ENCODE data around the gene MAT1A. TPM values are rescaled to one million over a fixed set of nuclear protein-coding genes. Genes with fewer than 3 reads are reported as not detected.

Gene MAT1A
- total RNA-seq, 1 experiment from 2014 or later = 1.6 TPM

- Histone ChIP-seq H3K27ac (ENCODE audit: low read depth, low read length) (no peak overlapping the region), H4K20me1 (ENCODE audit: insufficient read depth) (no peaks in the 10 kb centered on the region), H3K79me2 (ENCODE audit: insufficient read depth, low read length) (no peaks in the 10 kb centered on the region), H3K36me3 (ENCODE audit: control insufficient read depth in 1 of 2, insufficient read depth in 2 of 2, low read length in 2 of 2) (no peaks in the 10 kb centered on the region), H3K4me1 (ENCODE audit: control insufficient read depth in 1 of 2, insufficient read depth in 2 of 2, low read length in 2 of 2) (no peaks in the 10 kb centered on the region), H3K9me2 (ENCODE audit: insufficient read depth) (no peaks in the 10 kb centered on the region), H3K9ac (ENCODE audit: low read length) (no peak overlapping the region), H2AFZ (ENCODE audit: low read depth, low read length, poor library complexity, severe bottlenecking) (no peak overlapping the region), H3K4me3 (replicated peaks in 1 of 2; ENCODE audit: low read depth in 1 of 2, low read length in 2 of 2) (no peak overlapping the region), H3K9me3 (ENCODE audit: control insufficient read depth in 1 of 2, insufficient read depth in 1 of 2, low read depth in 1 of 2, low read length in 2 of 2) (no peaks in the 10 kb centered on the region), H3K27me3 (ENCODE audit: insufficient read depth, low read length) (no peaks in the 10 kb centered on the region), H3K4me2 (ENCODE audit: low read length) (no peak overlapping the region)
- RAD21 ChIA-PET (ENCODE audit: low non-redundant PET in 1 of 2, low total read pairs in 2 of 2, uncharacterized antibody in 2 of 2, unreplicated experiment in 2 of 2) = no interaction called here
- intact Hi-C loops (cut with micrococcal nuclease) = no loop called here
- TF ChIP-seq FOSL1 (IDR thresholded peaks at IDR 0.05; ENCODE audit: low read depth) (no peak), SRF (IDR thresholded peaks at IDR 0.05; ENCODE audit: low read depth) (no peak), JUND (IDR thresholded peaks at IDR 0.05) (no peak), ELF1 (IDR thresholded peaks at IDR 0.05; ENCODE audit: borderline replicate concordance, low read depth) (no peak), MAX (IDR thresholded peaks at IDR 0.05) (no peak), ZFX (IDR thresholded peaks at IDR 0.05) (no peak), EZH2phosphoT487 (IDR thresholded peaks at IDR 0.05; ENCODE audit: borderline replicate concordance) (no peak), CTCF (IDR thresholded peaks at IDR 0.05 in 2 of 3, conservative IDR thresholded peaks at IDR 0.05 in 1 of 3; ENCODE audit: borderline replicate concordance in 1 of 3, insufficient read depth in 1 of 3, low read depth in 2 of 3, low read length in 2 of 3) (no peak), CBX3 (IDR thresholded peaks at IDR 0.05; ENCODE audit: low read depth) (no peak), EZH2 (IDR thresholded peaks at IDR 0.05) (no peak), ZBTB33 (IDR thresholded peaks at IDR 0.05; ENCODE audit: extremely low read depth, insufficient replicate concordance, low read length) (no peak), SIN3A (IDR thresholded peaks at IDR 0.05; ENCODE audit: low read depth) (no peak)
- CTCF ChIA-PET = no interaction called here
- POLR2A ChIA-PET = no interaction called here
- ATAC-seq (no peak), DNase-seq (ENCODE audit: low read depth, low spot score) (no peak)
- BruUV-seq (replicated peaks) = no TSS peak
These were observed 11.7 kb downstream of the MAT1A start for GRCh38 chr10:80277567-80278250.
